HepG2 (cell line): Measurements from ENCODE around the gene GOT1. TPM values are rescaled to one million over a fixed set of nuclear protein-coding genes. Genes with fewer than 3 reads are reported as not detected.

Source experiments
- BRD4 ChIP-seq: sonication (generic); formaldehyde crosslinking; IDR thresholded peaks from 2 replicates; pipeline ENCODE4 v1.4.0; 2020; ENCODE audit warnings: missing genetic modification reagents
- CBX2 ChIP-seq, 2 experiments: fragments of 200-600 bp in 1 of 2; sonication (generic); formaldehyde crosslinking in 1 of 2; IDR thresholded peaks; 2 replicates each; pipeline versions ENCODE4 v1.7.0 to v1.8.1; 2018 to 2022; ENCODE audit warnings: low read depth in 2 of 2, low read length in 1 of 2, mild to moderate bottlenecking in 1 of 2, missing genetic modification reagents in 1 of 2
- CHCHD3 ChIP-seq: sonication (generic); formaldehyde crosslinking; IDR thresholded peaks from 2 replicates; pipeline ENCODE4 v1.8.0; 2022; ENCODE audit warnings: mild to moderate bottlenecking, missing genetic modification reagents, moderate library complexity
- GTF2F1 ChIP-seq: fragments of 150-350 bp; IDR thresholded peaks from 2 replicates; pipeline ENCODE4 v1.6.1; 2014; ENCODE audit warnings: low read length
- HIVEP1 ChIP-seq: sonication (generic); formaldehyde crosslinking; IDR thresholded peaks from 2 replicates; pipeline ENCODE4 v1.4.0; 2020; ENCODE audit warnings: mild to moderate bottlenecking, missing genetic modification reagents
- MLLT10 ChIP-seq: sonication (generic); formaldehyde crosslinking; IDR thresholded peaks from 2 replicates; pipeline ENCODE4 v1.4.0; 2020; ENCODE audit warnings: missing genetic modification reagents
- MTA3 ChIP-seq: sonication (generic); formaldehyde crosslinking; IDR thresholded peaks from 2 replicates; pipeline ENCODE4 v1.4.0; 2020; ENCODE audit warnings: missing genetic modification reagents
- NONO ChIP-seq, 2 experiments: fragments of 450-650 bp in 1 of 2; sonication (generic) in 1 of 2; formaldehyde crosslinking in 1 of 2; IDR thresholded peaks in 1 of 2; conservative IDR thresholded peaks in 1 of 2; 2 replicates each; pipeline versions ENCODE4 v1.6.1 to v1.8.0; 2017 to 2022; ENCODE audit warnings: mild to moderate bottlenecking in 1 of 2, missing genetic modification reagents in 1 of 2, moderate library complexity in 1 of 2
- POLR2AphosphoS2 ChIP-seq: IDR thresholded peaks from 2 replicates; pipeline ENCODE4 v1.6.1; 2011; ENCODE audit warnings: low read depth, low read length, improper control_type of control experiment
- PRMT3 ChIP-seq: sonication (generic); formaldehyde crosslinking; IDR thresholded peaks from 2 replicates; pipeline ENCODE4 v1.8.1; 2022; ENCODE audit warnings: low read depth, mild to moderate bottlenecking, moderate library complexity, missing genetic modification reagents, borderline replicate concordance
- RCOR2 ChIP-seq: IDR thresholded peaks from 2 replicates; pipeline ENCODE4 v1.6.1; 2016; ENCODE audit warnings: missing biosample characterization, missing genetic modification reagents
- TAF1 ChIP-seq: sonication (generic); formaldehyde crosslinking; IDR thresholded peaks from 2 replicates; pipeline ENCODE4 v1.4.0; 2020; ENCODE audit warnings: missing genetic modification reagents
- TEAD2 ChIP-seq: sonication (generic); formaldehyde crosslinking; IDR thresholded peaks from 2 replicates; pipeline ENCODE4 v1.9.0; 2021; ENCODE audit warnings: missing genetic modification reagents
- XRCC5 ChIP-seq: fragments of 200-400 bp; formaldehyde crosslinking; optimal IDR thresholded peaks from 2 replicates; pipeline ENCODE3; 2017; ENCODE audit warnings: mild to moderate bottlenecking, low read length
- ZFP36L1 ChIP-seq: sonication (generic); formaldehyde crosslinking; IDR thresholded peaks from 2 replicates; pipeline ENCODE4 v1.8.0; 2022; ENCODE audit warnings: mild to moderate bottlenecking, missing genetic modification reagents, moderate library complexity
- ZNF20 ChIP-seq: sonication (generic); formaldehyde crosslinking; IDR thresholded peaks from 2 replicates; pipeline ENCODE4 v1.4.0; 2020; ENCODE audit warnings: mild to moderate bottlenecking, moderate library complexity, missing genetic modification reagents
- ZNF253 ChIP-seq: sonication (generic); formaldehyde crosslinking; IDR thresholded peaks from 2 replicates; pipeline ENCODE4 v1.8.0; 2022; ENCODE audit warnings: mild to moderate bottlenecking, missing genetic modification reagents, borderline replicate concordance
- ZSCAN25 ChIP-seq: sonication (generic); formaldehyde crosslinking; IDR thresholded peaks from 2 replicates; pipeline ENCODE4 v1.8.0; 2022; ENCODE audit warnings: mild to moderate bottlenecking, missing genetic modification reagents
- ZSCAN30 ChIP-seq: sonication (generic); formaldehyde crosslinking; IDR thresholded peaks from 2 replicates; pipeline ENCODE4 v1.5.0; 2020; ENCODE audit warnings: mild to moderate bottlenecking, missing genetic modification reagents
- polyA plus RNA-seq, 8 experiments: library from polyadenylated mRNA; depleted of rRNA in 3 of 8; stranded (reverse) in 7 of 8; unstranded in 1 of 8; fragments of >200 nt; fragmentation: Illumina TruSeq in 4 of 8; extraction: Trizol in 4 of 8; gene quantifications; 2 replicates each; pipeline versions ENCODE4 v1.2.1 to v1.2.3, GENCODE V29; 2011 to 2016; ENCODE audit warnings: low read depth in 4 of 8, missing spikeins in 1 of 8, mixed read lengths in 1 of 8; ENCODE audit not compliant: insufficient read depth in 1 of 8
- total RNA-seq, 5 experiments: library from RNA; depleted of rRNA; stranded (reverse); fragments of >200 nt; fragmentation: Illumina TruSeq; extraction: Trizol; gene quantifications; 2 replicates each; pipeline ENCODE4 v1.2.3, GENCODE V29; 2016; ENCODE audit warnings: low read depth in 1 of 5
- TF ChIP-seq, protein P1 (sequence below): sonication (generic); IDR thresholded peaks from 2 replicates; pipeline ENCODE4 v1.6.1; 2016; ENCODE audit warnings: low read depth, borderline replicate concordance
- TF ChIP-seq, protein P2 (sequence below): sonication (generic); formaldehyde crosslinking; IDR thresholded peaks from 2 replicates; pipeline ENCODE4 v1.8.1; 2023; ENCODE audit warnings: mild to moderate bottlenecking, missing genetic modification reagents
- TF ChIP-seq, protein P3 (sequence below): sonication (generic); formaldehyde crosslinking; IDR thresholded peaks from 2 replicates; pipeline ENCODE4 v1.4.0; 2020; ENCODE audit warnings: missing genetic modification reagents, borderline replicate concordance

GOT1 gene
- total and polyA plus RNA-seq, 2 of the 13 experiments (the other 11 are each of a cell fraction or from before 2014, with no cell fraction given): 81.2 to 102 TPM

DNA sequence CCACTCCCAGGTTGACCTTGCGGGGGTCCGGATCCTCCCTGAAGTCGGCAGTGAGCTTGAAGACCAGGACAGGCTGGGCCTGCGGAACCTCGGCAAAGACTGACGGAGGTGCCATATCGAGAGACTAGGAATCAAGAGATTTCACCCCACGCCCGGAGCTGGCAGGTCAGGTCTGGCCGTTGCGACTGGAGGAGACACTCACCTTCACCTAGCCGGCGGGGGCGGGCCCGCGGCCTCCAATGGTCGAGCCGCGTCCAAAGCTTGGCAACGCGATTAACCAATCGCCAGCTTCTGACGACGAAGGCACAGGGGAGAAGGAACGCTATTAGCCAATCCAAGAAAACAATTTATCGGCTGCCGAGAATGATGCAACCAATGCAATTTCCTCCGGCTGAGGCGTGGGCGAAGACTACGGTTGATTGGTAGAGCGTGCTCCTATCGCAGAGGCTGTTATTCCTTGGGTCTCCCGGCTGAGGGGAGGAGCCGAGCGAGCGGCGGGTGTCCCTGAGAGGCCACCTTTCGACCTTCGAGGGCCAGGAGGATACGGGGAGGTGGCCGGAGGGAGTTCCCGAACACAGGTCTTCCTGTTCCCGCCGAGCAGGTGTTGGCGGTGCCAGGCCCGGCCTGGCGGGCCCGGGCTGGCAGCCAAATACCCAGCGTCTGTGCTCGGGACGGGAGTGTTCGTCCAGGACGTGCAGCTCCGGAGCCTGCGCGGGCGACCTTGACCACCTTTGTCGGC, at the start of gene GOT1 (continued):
- TF ChIP-seq ZNF20 (CRISPR knock-in tag) (no peak), MTA3 (CRISPR knock-in tag) (no peak), XRCC5 (peak; percentile 45), ZSCAN30 (CRISPR knock-in tag) (no peak), HIVEP1 (CRISPR knock-in tag) (peak; percentile 98), BRD4 (CRISPR knock-in tag) (no peak), TAF1 (peak; percentile 97), PRMT3 (CRISPR knock-in tag) (no peak), TEAD2 (CRISPR knock-in tag) (no peak), NONO (IDR thresholded peaks at IDR 0.05) (no peak), NONO (CRISPR knock-in tag; conservative IDR thresholded peaks at IDR 0.05) (peak; percentile 75; the same call in 1 of the 2 replicates), POLR2AphosphoS2 (no peak; the same call in 1 of the 2 replicates), ZSCAN25 (CRISPR knock-in tag) (no peak), GTF2F1 (0 out of 2 replicates have a peak, but pooled peaks have one; percentile 7), ZNF253 (no peak), CBX2 (IDR thresholded peaks at IDR 0.05; ENCODE audit: low read depth, low read length) (no peak; the same call in 1 of the 2 replicates), CBX2 (CRISPR knock-in tag; IDR thresholded peaks at IDR 0.05; ENCODE audit: low read depth) (0 out of 2 replicates have a peak, but pooled peaks have one; percentile 21), CHCHD3 (CRISPR knock-in tag) (no peak), ZFP36L1 (CRISPR knock-in tag) (peak; percentile 56; the same call in 1 of the 2 replicates), MLLT10 (CRISPR knock-in tag) (no peak), RCOR2 (CRISPR knock-in tag) (no peak)
- TF ChIP-seq, protein P1, sequence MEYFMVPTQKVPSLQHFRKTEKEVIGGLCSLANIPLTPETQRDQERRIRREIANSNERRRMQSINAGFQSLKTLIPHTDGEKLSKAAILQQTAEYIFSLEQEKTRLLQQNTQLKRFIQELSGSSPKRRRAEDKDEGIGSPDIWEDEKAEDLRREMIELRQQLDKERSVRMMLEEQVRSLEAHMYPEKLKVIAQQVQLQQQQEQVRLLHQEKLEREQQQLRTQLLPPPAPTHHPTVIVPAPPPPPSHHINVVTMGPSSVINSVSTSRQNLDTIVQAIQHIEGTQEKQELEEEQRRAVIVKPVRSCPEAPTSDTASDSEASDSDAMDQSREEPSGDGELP: peak; percentile 68; the same call in 1 of the 2 replicates
- TF ChIP-seq, protein P2, sequence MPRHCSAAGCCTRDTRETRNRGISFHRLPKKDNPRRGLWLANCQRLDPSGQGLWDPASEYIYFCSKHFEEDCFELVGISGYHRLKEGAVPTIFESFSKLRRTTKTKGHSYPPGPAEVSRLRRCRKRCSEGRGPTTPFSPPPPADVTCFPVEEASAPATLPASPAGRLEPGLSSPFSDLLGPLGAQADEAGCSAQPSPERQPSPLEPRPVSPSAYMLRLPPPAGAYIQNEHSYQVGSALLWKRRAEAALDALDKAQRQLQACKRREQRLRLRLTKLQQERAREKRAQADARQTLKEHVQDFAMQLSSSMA: no peak
- TF ChIP-seq, protein P3, sequence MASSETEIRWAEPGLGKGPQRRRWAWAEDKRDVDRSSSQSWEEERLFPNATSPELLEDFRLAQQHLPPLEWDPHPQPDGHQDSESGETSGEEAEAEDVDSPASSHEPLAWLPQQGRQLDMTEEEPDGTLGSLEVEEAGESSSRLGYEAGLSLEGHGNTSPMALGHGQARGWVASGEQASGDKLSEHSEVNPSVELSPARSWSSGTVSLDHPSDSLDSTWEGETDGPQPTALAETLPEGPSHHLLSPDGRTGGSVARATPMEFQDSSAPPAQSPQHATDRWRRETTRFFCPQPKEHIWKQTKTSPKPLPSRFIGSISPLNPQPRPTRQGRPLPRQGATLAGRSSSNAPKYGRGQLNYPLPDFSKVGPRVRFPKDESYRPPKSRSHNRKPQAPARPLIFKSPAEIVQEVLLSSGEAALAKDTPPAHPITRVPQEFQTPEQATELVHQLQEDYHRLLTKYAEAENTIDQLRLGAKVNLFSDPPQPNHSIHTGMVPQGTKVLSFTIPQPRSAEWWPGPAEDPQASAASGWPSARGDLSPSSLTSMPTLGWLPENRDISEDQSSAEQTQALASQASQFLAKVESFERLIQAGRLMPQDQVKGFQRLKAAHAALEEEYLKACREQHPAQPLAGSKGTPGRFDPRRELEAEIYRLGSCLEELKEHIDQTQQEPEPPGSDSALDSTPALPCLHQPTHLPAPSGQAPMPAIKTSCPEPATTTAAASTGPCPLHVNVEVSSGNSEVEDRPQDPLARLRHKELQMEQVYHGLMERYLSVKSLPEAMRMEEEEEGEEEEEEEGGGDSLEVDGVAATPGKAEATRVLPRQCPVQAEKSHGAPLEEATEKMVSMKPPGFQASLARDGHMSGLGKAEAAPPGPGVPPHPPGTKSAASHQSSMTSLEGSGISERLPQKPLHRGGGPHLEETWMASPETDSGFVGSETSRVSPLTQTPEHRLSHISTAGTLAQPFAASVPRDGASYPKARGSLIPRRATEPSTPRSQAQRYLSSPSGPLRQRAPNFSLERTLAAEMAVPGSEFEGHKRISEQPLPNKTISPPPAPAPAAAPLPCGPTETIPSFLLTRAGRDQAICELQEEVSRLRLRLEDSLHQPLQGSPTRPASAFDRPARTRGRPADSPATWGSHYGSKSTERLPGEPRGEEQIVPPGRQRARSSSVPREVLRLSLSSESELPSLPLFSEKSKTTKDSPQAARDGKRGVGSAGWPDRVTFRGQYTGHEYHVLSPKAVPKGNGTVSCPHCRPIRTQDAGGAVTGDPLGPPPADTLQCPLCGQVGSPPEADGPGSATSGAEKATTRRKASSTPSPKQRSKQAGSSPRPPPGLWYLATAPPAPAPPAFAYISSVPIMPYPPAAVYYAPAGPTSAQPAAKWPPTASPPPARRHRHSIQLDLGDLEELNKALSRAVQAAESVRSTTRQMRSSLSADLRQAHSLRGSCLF (CRISPR knock-in tag): no peak
